GM18861 (cell line): ENCODE results near the gene SLC24A4.
"Not testable (repeated sequence)": the region's sequence is repeated elsewhere in the genome, so short reads cannot be mapped to it uniquely, and the experiment has no call there.

ENCODE experiments used
- ATAC-seq: cut with Tn5 transposase; IDR thresholded peaks from one replicate; pipeline ENCODE4 v1.9.1; 2021; ENCODE audit not compliant: unreplicated experiment

SLC24A4 gene

GRCh38 chr14:92400579-92401444, 77.8 kb downstream of the SLC24A4 start:
- ATAC-seq = peak; percentile 58

GRCh38 chr14:92401561-92401960, 78.6 kb downstream of the SLC24A4 start:
- ATAC-seq = no peak

GRCh38 chr14:92402500-92402899, 79.5 kb downstream of the SLC24A4 start:
- not testable (repeated sequence) for ATAC-seq

- no peak for ATAC-seq
Measured at GRCh38 chr14:92404018-92404417, 81.1 kb downstream of the SLC24A4 start.

- ATAC-seq = no peak
Measured at GRCh38 chr14:92404421-92404820, 81.5 kb downstream of the SLC24A4 start.

GRCh38 chr14:92404938-92405337, 82.0 kb downstream of the SLC24A4 start:
- no peak for ATAC-seq

- no peak for ATAC-seq
Measured at GRCh38 chr14:92407410-92407809, 84.4 kb downstream of the SLC24A4 start.

GRCh38 chr14:92409043-92409442, 86.1 kb downstream of the SLC24A4 start:
- no peak for ATAC-seq

- no peak for ATAC-seq
Measured at GRCh38 chr14:92411135-92411534, 88.2 kb downstream of the SLC24A4 start.

GRCh38 chr14:92411941-92412340, 89.0 kb downstream of the SLC24A4 start:
- ATAC-seq = no peak

GRCh38 chr14:92412912-92413311, 89.9 kb downstream of the SLC24A4 start:
- no peak for ATAC-seq

- no peak for ATAC-seq
Measured at GRCh38 chr14:92413379-92413778, 90.4 kb downstream of the SLC24A4 start.

GRCh38 chr14:92414690-92415445, 91.9 kb downstream of the SLC24A4 start:
- no peak for ATAC-seq

- no peak for ATAC-seq
Measured at GRCh38 chr14:92415969-92416368, 93.0 kb downstream of the SLC24A4 start.

GRCh38 chr14:92416544-92416943, 93.6 kb downstream of the SLC24A4 start:
- ATAC-seq = no peak

- ATAC-seq = no peak
Measured at GRCh38 chr14:92417759-92418158, 94.8 kb downstream of the SLC24A4 start.

- no peak for ATAC-seq
Measured at GRCh38 chr14:92421751-92422150, 98.8 kb downstream of the SLC24A4 start.

GRCh38 chr14:92425101-92425500, 102.1 kb downstream of the SLC24A4 start:
- no peak for ATAC-seq

- no peak for ATAC-seq
Measured at GRCh38 chr14:92426237-92426636, 103.3 kb downstream of the SLC24A4 start.

- no peak for ATAC-seq
Measured at GRCh38 chr14:92427096-92427495, 104.1 kb downstream of the SLC24A4 start.

- no peak for ATAC-seq
Measured at GRCh38 chr14:92430686-92431085, 107.7 kb downstream of the SLC24A4 start.

- ATAC-seq = no peak
Measured at GRCh38 chr14:92431199-92431725, 108.3 kb downstream of the SLC24A4 start.
